ENCODE measurements around the gene FLNB.

FLNB gene

GRCh38 chr3:57982561-57983243 lies 25.5 kb upstream of the FLNB start:
- TF ChIP-seq, protein P1, sequence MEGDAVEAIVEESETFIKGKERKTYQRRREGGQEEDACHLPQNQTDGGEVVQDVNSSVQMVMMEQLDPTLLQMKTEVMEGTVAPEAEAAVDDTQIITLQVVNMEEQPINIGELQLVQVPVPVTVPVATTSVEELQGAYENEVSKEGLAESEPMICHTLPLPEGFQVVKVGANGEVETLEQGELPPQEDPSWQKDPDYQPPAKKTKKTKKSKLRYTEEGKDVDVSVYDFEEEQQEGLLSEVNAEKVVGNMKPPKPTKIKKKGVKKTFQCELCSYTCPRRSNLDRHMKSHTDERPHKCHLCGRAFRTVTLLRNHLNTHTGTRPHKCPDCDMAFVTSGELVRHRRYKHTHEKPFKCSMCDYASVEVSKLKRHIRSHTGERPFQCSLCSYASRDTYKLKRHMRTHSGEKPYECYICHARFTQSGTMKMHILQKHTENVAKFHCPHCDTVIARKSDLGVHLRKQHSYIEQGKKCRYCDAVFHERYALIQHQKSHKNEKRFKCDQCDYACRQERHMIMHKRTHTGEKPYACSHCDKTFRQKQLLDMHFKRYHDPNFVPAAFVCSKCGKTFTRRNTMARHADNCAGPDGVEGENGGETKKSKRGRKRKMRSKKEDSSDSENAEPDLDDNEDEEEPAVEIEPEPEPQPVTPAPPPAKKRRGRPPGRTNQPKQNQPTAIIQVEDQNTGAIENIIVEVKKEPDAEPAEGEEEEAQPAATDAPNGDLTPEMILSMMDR (IDR thresholded peaks at IDR 0.05) = no peak

- TF ChIP-seq, protein P1 (IDR thresholded peaks at IDR 0.05) = no peak
These were observed 24.3 kb upstream of the FLNB start for GRCh38 chr3:57983734-57984518.

- TF ChIP-seq, protein P1 (IDR thresholded peaks at IDR 0.05) = no peak
These were observed 22.8 kb upstream of the FLNB start for GRCh38 chr3:57985176-57985983.

GRCh38 chr3:57985984-57986246 lies 22.3 kb upstream of the FLNB start:
- TF ChIP-seq, protein P1 (IDR thresholded peaks at IDR 0.05) = no peak

DNA sequence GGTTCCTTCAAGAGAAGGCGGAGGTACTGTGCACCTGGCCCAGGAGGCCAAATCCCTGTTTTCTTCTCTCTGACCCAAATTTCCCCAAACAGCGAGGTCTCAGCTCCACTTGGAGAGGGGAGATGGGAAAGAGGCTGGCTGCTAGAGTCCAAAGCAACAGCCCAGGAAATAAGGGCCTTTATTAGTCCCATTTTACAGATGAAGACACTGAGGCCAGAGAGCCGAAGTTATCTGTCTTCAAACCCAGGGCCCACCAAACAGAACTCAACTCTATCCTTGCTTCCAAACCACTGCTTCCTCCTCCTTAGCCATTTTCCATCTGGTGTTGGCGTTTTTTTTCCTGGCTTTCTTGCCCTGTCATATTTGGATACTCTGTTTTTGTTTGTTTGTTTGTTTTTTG lies 22.0 kb upstream of the FLNB start:
- TF ChIP-seq, protein P1 (IDR thresholded peaks at IDR 0.05) = no peak

- TF ChIP-seq, protein P1 (IDR thresholded peaks at IDR 0.05) = no peak
These were observed 18.6 kb upstream of the FLNB start for GRCh38 chr3:57989646-57990045.

DNA sequence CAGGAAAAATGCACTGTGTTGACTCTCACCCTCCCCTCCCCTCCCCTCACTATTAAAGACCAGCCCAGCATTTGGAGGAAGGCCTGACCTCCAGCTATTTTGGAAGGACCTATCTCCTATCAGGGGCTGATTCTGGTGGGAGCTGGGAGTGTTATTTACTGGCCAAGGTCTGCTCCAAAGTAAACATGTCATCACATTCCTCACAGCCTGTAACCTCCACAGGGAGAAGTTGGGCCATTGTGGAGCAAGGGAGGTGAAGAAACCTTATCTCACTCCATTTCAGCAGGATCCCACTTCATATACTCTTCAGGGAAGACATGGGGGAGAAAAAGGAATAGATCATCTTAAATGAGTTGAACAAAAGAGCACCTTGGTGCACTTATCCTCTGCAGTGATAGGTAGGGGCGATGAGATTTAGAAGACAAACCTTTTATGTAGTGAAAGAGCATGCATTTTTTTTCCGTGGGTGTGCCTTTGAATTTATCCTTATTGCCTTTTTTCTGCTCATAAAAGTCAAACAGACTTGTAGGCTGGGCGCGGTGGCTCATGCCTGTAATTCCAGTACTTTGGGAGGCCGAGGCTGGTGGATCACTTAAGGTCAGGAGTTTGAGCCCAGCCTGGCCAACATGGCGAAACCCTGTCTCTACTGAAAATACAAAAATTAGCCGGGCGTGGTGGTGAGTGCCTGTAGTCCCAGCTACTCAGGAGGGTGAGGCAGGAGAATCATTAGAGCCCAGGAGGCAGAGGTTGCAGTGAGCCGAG lies 15.6 kb upstream of the FLNB start:
- TF ChIP-seq, protein P1 (IDR thresholded peaks at IDR 0.05) = no peak

All from LNCAP (cell line).